Caki2 (cell line): ENCODE measurements around the gene PGAM2. TPM values are rescaled to one million over a fixed set of nuclear protein-coding genes. Genes with fewer than 3 reads are reported as not detected.

ENCODE experiments used
- DNase-seq: peaks from one replicate; pipeline ENCODE4 v3.0.0-alpha.2; 2015; ENCODE audit warnings: low read depth
- in situ Hi-C: cut with HindIII; loops from 2 replicates; pipeline ENCODE4 v1.10.0; 2016; ENCODE audit warnings: low sequenced_read_pairs, low pct_unique_long_range_greater_than_20kb, mixed read lengths
- total RNA-seq: library from RNA; depleted of rRNA; stranded (reverse); fragments of >200 nt; shearing (Covaris generic); gene quantifications from 2 replicates; pipeline ENCODE4 v1.2.3, GENCODE V29; 2014; ENCODE audit warnings: low replicate concordance

Gene PGAM2
- total RNA-seq, 1 experiment from 2014 or later, result not detected

- DNase-seq, result peak; percentile 52
- in situ Hi-C loops, result no loop called here
These were observed 39.7 kb upstream of the PGAM2 start for GRCh38 chr7:44104860-44105771.

DNA sequence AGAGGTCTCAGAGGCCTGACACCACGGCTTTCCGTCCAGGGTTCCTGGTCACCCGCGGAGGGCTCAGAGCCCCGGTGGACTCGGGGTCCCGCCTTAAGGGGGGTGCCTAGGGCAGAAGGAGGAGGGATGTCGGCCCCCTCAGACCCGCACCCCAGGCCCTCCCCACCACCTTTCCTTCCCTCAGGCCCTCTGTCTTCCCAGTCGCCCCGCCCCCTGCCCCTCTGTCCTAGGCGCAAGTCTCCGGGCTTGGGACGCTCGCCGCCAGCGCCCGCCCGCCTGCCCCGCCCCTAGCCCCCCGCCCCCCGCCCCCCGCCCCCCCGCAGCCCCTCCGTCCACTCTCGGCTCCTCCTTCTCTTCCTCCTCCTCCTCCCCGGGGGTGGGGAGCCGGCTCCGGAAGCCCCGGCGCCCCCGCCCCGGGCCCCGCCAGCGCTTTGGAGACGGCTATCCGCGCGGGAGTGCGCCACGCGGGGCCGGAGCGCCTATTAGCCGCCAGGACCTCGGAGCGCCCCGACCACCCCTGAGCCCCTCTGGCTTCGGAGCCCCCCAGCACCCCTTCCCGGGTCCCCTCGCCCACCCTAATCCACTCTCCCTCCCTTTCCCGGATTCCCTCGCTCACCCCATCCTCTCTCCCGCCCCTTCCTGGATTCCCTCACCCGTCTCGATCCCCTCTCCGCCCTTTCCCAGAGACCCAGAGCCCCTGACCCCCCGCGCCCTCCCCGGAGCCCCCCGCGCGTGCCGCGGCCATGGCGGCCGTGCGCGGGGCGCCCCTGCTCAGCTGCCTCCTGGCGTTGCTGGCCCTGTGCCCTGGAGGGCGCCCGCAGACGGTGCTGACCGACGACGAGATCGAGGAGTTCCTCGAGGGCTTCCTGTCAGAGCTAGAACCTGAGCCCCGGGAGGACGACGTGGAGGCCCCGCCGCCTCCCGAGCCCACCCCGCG lies 38.8 kb upstream of the PGAM2 start, which contains the start of gene AEBP1:
AEBP1 (plus strand) TSS at position 423 of the 937 bp plus-strand sequence; CDS start at position 744, 321 bp downstream.
- in situ Hi-C loops, result no loop called here
- DNase-seq, result no peak

DNA sequence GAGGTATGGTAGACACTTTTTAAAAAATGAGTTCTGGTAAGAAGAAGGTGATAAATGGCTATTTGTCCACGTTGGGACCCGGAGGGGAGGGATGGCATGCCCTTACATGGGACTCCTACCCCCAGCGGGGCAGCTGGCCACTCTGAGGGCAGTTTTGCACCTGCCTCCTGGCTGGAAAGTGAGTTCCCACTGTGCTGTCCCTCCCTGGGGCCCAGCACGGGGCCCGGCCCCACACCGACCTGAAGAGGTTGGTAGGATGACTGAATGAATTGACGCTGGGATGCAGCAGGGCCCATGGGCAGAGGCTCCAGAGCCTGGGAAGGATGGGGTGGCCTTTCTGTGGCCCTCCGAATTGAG lies 38.2 kb upstream of the PGAM2 start:
- DNase-seq, result no peak
- in situ Hi-C loops, result no loop called here

- in situ Hi-C loops, result no loop called here
- no peak for DNase-seq
These were observed 37.6 kb upstream of the PGAM2 start for GRCh38 chr7:44102846-44103565.

GRCh38 chr7:44101966-44102845 lies 36.8 kb upstream of the PGAM2 start:
- peak; percentile 30 for DNase-seq
- in situ Hi-C loops, result no loop called here

GRCh38 chr7:44101303-44101965 lies 36.1 kb upstream of the PGAM2 start:
- in situ Hi-C loops, result no loop called here
- DNase-seq, result no peak

DNA sequence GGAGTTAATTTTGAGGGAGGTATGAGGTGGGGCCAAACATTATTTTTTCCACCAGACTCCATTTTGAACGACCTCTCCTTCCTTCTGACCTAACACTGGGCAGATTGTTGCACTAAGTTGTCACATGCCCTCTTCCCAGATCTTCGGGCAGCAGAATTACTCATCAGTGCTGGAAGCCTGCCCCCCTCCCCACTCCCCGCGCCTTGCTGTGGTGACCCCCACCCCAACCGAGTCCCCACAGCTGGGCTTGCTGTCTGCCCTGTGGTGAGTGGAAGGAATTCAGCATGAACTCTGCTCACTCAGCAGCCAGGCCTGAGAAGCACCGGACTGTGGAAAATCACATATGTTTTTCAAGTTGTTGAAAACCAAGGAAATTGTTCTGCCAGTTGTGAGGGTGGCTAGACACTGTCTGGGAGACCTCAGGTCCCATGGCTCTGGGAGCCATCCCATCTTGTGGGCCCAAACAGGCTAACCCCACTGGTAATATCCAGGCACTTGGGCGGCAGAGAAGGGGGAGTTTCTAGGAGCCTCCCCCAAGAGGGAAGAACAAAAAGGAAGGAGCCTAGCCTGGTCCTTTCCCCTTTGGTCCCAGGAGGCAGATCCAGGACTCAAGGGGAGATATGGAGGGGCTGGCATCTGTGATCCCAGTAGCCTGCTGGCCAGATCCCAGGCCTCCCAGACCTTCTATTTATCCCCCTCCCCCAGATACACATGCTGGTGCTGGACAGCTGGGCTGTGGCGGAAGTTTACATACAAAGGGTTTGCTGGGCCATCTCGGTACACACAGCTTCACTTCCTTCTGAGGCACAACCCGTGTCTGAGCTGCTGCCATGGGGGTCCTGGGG lies 35.3 kb upstream of the PGAM2 start:
- in situ Hi-C loops, result no loop called here

GRCh38 chr7:44099669-44100068 lies 34.3 kb upstream of the PGAM2 start:
- no peak for DNase-seq
- in situ Hi-C loops, result no loop called here

More for the DNA sequence above, 35.3 kb upstream of the PGAM2 start:
- no peak for DNase-seq

DNA sequence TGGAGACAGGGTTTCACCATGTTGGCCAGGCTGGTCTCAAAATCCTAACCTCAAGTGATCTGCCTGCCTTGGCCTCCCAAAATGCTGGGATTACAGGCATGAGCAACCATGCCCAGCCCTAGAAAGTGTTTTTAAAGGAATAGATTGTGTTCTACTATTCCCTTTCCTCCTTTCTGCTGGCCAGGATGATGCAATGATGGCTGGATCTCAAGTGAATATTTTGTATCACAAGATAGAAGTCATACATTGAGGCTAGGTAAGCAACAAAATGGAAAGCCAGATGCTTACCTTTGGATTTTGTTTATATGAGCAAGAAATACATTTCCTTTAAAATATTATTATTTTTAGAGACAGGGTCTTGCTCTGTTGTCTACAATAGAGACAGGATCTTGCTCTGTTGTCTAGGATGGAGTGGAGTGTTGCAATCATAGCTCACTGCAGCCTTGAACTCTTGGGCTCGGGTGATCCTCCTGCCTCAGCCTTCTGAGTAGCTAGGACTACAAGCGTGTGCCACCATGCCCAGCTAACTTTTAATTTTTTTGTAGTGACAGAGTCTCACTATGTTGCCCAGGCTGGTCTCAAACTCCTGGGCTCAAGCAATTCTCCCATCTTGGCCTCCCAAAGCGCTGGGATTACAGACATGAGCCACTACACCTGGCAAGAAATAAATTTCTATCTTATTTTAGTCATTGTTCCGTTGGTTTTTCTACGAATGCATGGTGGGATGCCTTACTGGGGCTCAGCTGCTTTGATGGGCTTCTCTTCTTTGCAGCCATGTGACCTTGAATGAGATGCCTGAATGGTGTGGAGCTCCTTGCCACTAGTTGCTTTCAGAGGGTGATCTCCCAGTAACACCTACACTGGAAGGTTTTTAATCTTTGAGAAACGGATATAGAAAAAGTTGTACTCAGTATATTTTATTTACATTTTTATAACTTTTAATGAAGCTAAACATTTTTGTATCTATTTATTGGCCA lies 33.0 kb upstream of the PGAM2 start:
- in situ Hi-C loops, result no loop called here
- no peak for DNase-seq

GRCh38 chr7:44097064-44097932 lies 31.9 kb upstream of the PGAM2 start:
- no peak for DNase-seq
- in situ Hi-C loops, result no loop called here

DNA sequence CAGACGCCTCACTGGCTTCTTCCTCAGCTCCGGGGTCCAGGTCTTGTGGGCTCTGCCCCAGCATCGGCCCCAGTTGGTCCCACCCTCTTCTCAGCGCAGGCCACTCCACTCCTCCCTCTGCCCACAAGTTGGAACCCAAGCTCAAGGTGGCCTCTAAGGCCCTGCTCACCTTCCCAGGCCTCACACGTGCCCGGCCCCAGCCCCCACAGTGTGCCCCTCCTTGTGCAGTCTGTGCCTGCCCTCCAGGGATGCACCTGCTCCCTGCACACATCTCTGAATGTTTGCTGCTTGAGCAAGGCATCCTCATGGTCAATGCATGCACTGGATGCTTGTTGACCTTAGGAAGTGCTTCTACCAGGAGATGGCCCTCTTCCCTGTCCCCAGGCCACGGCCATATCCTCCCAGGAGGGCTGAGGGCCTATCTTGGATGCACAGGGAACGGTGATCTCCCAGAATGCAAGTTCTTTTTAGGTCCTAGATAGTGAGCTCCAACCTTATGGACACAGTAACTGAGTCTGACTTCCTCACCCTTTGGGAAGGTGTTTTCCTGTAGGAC lies 31.0 kb upstream of the PGAM2 start:
- in situ Hi-C loops, result no loop called here
- DNase-seq, result no peak

DNA sequence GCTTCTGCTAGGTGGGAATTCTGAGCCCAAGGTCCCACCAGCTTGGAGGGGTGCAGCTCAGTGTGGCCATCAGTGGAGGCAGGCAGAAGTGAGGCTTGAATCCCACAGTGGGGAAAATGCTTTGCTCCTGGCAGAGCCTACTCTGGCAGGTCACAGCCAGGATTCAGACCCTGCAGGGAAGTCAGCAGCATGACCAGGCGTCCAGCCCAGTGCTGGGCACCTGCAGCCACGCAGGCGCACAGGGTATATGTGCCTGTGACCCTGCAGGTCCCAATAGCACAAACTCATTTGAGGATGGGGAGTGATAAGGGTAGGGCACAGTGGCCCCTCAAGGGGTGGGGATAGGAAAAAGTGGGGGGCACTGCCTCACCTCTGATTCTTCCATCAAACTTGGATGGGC lies 30.4 kb upstream of the PGAM2 start:
- in situ Hi-C loops, result no loop called here
- no peak for DNase-seq

- in situ Hi-C loops, result no loop called here
- DNase-seq, result no peak
These were observed 29.7 kb upstream of the PGAM2 start for GRCh38 chr7:44094883-44095592.
